Measurements from ENCODE around the gene COX6B1.
"Not testable (repeated sequence)": the region's sequence is repeated elsewhere in the genome, so short reads cannot be mapped to it uniquely, and the experiment has no call there.

COX6B1 gene, protein sequence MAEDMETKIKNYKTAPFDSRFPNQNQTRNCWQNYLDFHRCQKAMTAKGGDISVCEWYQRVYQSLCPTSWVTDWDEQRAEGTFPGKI

DNA sequence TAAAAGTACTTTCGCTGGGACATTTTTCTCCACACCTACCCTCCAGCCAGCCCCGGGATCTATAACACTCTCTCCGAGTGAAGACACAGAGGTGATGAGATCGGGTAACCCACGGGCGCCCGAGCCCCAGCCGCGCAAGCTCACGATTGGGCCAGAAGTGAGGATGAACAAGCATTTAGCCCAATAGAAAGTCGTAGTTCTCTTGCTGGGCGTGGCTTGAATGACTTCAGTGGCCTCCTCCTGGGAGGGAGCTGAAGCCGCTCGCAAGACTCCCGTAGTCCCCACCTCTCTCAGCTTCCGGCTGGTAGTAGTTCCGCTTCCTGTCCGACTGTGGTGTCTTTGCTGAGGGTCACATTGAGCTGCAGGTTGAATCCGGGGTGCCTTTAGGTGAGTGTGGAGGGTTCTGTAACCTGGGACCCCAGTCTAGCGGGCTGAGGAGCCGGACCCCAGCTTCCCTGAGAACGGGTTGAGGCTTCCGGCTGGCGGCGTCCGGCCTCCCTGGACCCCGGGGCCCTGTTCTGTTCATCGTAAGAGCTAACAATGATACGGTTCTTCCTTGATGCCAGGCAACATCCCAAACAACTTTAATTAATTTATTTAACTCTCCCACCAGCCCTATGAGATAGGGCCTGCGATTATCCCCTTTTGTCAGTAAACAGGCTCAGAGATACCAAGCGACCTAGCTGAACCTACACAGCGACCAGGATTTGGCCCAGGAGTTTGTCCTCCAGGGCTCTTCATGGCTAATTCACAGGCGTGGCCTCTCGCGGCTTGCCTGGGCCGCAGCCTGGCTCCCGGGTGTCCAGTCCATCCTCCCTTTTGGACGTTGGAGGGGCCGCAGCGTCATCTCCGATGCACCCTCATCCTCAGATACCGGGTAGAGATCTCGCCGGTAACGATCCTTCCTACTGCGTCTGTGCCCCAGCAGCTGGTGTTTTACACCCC is at the start of gene COX6B1:
Gene COX6B1, plus strand, starts transcription at position 307 of the 945 bp plus-strand sequence. CDS start 2,921 bp downstream, outside the sequence.
- DNase-seq = peak; percentile 39 to 99 (median 92)

DNA sequence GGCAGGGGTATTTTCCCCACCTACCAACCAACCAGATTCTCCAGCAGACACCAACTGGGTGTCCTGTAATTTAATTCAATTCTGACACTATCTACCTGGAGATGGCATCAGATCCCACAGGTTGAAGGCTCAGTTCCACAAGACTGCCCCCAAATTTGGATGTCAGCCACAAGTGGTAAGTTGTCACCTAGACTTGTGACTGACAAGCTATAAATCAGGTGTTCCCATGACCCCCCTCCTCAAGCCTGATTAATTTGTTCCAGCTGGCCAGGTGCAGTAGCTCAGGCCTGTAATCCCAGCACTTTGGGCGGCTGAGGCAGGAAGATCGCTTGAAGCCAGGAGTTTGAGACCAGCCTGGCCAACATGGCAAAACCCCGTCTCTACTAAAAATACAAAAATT is 46.2 kb upstream of the COX6B1 start:
- DNase-seq = no peak

- not testable (repeated sequence) for DNase-seq
Observed at GRCh38 chr19:35604436-35604835, 43.7 kb upstream of the COX6B1 start.

DNA sequence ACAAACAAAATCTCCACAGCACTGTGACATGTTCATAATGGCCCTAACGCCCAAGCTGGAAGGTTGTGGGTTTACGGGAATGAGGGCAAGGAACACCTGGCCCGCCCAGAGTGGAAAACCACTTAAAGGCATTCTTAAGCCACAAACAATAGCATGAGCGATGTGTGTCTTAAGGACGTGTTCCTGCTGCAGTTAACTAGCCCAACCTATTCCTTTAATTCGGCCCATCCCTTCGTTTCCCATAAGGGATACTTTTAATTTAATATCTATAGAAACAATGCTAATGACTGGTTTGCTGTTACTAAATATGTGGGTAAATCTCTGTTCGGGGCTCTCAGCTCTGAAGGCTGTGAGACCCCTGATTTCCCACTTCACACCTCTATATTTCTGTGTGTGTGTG is 41.0 kb upstream of the COX6B1 start:
- not testable (repeated sequence) for DNase-seq

GRCh38 chr19:35607661-35608060 is 40.5 kb upstream of the COX6B1 start:
- no peak for DNase-seq

DNA sequence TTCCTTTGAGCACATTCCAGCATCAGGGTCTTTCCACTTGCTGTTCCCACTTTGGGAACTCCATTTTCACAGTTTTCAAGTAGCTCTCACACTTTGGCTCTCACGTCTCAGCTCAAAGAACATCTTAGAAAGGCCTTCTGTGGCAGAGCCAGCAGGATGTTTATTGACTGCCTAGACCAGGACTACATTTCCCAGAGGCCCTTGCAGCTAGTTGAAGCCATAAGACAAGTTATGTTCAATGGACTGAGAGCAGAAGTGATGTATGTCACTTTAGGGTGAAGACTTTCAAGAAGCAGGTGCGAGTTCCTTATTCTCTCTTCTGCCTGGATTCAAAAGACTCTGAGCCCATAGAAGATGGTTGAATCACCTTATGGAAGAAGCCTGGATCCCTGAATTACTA is 39.9 kb upstream of the COX6B1 start:
- no peak for DNase-seq

GRCh38 chr19:35609851-35610353 is 38.2 kb upstream of the COX6B1 start:
- no peak for DNase-seq

DNA sequence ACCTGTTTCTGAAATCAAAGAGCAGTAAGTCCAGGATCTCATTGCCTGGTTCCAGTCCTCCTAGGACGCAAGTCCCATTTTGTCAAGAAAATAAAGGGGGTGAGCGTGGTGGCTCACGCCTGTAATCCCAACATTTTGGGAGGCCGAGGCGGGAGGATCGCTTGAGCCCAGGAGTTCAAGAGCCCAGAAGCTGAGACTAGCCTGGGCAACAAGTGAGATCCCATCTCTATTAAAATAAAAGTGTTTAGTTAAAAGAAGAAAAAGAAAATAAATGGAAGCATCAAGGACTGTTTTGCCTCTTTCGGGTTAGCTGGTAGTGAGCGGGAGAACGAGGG is 35.9 kb upstream of the COX6B1 start:
- no peak for DNase-seq

GRCh38 chr19:35612559-35613321 is 35.4 kb upstream of the COX6B1 start, which contains the start of gene HAUS5:
TSS of gene HAUS5 (plus strand) at chr19:35612735. CDS start at chr19:35612795, 60 bp downstream.
- peak; percentile 30 to 95 (median 83) for DNase-seq

DNA sequence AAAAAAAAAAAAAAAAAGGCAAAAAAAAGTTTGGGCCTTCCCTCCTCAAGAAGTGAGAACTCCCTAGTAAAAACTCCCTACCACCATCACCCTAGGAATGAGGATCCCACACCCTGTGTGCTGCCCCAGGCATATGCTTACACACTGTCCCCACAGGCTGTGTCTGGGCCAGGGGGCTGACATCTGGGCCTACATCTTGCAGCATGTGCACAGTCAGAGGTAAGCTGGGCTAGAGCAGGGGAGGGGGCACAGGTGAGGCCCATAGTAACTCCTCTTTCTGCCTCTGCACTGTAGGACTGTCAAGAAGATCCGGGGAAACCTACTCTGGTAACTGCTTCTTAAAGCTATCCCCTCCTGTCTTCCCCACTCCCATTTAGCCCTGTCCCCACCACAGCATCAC is 34.5 kb upstream of the COX6B1 start:
- DNase-seq = no peak

DNA sequence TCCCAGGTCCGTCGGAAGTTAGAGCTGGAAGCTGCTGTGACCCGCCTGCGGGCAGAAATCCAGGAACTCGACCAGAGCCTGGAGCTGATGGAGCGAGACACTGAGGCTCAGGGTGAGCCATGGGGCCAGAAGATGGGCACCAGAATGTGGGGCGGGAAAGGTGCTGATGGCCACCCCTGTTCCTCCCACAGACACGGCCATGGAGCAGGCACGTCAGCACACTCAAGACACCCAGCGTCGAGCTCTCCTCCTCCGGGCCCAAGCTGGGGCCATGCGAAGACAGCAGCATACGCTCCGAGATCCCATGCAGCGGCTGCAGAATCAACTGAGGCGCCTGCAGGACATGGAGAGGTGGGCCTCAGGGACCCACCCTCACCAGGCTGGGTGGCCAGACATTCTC is 33.1 kb upstream of the COX6B1 start:
- no peak for DNase-seq

DNA sequence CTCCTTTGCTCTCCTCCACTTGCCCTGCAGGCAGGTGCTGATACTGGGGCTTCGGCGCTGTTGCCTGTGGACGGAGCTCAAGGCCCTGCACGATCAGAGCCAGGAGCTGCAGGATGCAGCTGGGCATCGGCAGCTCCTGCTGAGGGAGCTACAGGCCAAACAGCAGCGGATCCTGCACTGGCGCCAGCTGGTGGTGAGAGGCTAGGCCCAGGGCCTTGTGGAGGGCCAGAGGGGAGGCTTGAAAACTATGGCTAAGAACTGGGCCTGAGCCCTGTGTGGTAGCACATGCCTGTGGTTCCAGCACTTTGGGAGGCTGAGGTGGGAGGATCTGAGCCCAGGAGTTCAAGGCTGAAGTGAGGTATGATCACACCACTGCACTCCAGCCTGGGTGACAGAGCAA is 29.3 kb upstream of the COX6B1 start:
- no peak for DNase-seq

DNA sequence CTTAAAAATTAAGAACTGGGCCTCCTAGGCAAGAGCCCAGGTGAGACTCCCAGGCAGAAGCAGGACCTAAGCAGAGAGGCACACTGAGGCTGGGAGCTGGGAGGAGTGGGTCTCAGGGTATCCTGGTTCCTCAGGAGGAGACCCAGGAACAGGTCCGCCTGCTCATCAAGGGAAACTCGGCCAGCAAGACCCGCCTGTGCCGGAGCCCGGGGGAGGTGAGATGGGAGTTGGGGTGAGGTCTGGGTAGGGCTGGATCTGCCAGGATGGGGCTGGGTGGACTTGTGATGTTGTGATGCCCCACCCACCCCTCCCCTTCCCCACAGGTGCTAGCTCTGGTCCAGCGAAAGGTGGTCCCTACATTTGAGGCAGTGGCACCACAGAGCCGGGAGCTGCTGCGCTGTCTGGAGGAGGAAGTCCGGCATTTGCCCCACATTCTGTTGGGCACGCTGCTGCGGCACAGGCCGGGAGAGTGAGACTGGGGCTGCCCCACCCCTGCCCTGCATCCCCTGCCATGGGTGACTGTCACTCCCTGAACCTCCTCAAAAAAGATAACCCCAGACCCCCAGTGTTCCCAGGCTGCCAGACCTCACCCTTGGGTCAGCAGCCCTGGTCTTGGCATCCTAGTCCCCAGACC is 28.7 kb upstream of the COX6B1 start:
- DNase-seq = no peak

GRCh38 chr19:35620001-35620400 is 28.1 kb upstream of the COX6B1 start:
- DNase-seq = no peak

DNA sequence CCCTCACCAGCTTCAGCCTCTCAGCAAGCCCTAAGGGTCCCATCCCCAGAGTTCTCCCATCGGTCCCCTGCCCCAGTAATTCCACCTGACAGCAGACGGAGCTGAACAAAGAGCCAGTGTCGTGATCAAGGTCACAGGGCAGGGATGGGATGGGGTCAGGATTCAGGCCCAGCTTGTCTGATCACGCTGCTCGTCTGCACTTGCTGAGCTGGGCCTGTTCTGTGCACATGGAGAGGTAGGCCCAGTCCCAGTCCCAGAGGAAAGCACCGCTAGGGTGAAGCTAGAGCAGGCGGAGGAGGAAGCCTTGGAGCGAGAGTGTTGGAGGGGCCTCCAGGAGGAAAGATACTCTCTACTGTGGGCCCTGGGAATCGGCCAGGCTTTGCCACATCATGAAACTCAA is 26.4 kb upstream of the COX6B1 start:
- DNase-seq = no peak

GRCh38 chr19:35622750-35623149 is 25.4 kb upstream of the COX6B1 start:
- DNase-seq = no peak

- peak in 23 of 58 donors; percentile 0 to 46 (median 17) for DNase-seq
Observed at GRCh38 chr19:35623327-35624010, 24.7 kb upstream of the COX6B1 start.

DNA sequence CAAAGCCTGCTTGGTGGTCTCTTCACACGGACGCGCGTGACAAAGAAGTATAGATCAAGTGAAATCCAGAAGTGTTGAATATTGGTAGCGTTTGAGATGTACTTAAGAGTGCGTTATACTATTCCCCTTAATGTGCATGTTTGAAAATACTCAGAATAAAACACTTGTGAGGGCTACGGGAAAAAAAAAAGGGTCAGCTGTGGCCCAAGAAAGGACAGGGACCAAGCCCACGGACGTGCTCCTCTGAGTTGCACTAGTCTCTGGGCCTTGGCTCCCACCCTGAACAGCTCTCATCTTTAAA is 19.9 kb upstream of the COX6B1 start:
- no peak for DNase-seq

DNA sequence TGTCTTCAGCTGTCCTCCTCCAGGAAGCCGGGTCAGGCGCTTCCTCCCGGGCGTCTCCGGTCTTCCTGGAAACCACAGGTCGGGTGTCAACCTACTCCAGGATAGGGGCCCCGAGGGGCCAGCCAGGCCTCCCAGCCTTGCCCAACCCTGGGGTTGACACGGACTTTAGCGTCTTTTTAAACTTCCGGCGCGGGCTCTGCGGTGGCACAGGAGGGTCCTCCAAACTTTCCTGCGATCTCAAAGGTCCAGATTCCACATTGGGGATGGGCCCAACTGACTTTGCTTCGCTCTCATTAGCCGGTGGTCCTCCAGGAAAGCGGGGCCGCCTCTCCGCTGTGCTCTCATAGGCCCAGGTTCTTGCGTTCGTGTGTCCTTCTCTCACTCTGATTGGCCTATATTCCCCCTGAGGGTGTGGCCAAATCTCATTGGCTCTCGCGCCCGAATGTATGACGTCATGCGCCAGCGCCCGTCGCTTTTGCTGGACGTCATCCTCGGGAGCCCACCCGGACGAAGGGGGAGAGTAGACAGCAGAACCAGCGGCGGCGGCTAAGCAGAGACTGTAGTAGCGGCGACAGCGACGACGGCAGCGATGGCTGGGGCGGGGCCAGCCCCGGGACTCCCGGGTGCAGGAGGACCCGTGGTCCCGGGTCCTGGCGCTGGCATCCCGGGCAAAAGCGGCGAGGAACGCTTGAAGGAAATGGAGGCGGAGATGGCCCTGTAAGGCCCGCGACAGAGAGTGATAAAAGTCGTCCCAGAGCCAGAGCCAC is 19.4 kb upstream of the COX6B1 start, which contains the start of gene RBM42:
Gene RBM42, plus strand, starts transcription at position 472 of the 767 bp plus-strand sequence. Its CDS starts 118 bp downstream, at position 590.
- peak; percentile 79 to 97 (median 94) for DNase-seq

GRCh38 chr19:35629332-35629633 is 18.8 kb upstream of the COX6B1 start:
- no peak for DNase-seq

Measured in anterior cingulate cortex (tissue), 58 donors.